HTERT RPE-1 (cell line): ENCODE results near the gene HTR1A.

Experiments used
- in situ Hi-C: fragments of 300-500 bp; cut with MboI; formaldehyde crosslinking; loops from 4 replicates; pipeline ENCODE4 v1.14.3; 2020; ENCODE audit warnings: low sequenced_read_pairs

HTR1A gene

GRCh38 chr5:63962279-63962678 lies at the start of gene HTR1A:
Gene HTR1A, minus strand, starts transcription at chr5:63962445. Its CDS starts 726 bp downstream, at chr5:63961719.
- in situ Hi-C loops, result no loop called here

- in situ Hi-C loops, result no loop called here
Measured at GRCh38 chr5:64003966-64004365, 41.7 kb upstream of the HTR1A start.

- in situ Hi-C loops, result no loop called here
Measured at GRCh38 chr5:64000096-64000495, 37.9 kb upstream of the HTR1A start.

GRCh38 chr5:63987053-63987452 lies 24.8 kb upstream of the HTR1A start:
- in situ Hi-C loops, result no loop called here

GRCh38 chr5:63981864-63982263 lies 19.6 kb upstream of the HTR1A start:
- in situ Hi-C loops, result no loop called here

- in situ Hi-C loops, result no loop called here
Measured at GRCh38 chr5:63963926-63964325, 1.7 kb upstream of the HTR1A start.

GRCh38 chr5:63963080-63963735 lies 963 bp upstream of the HTR1A start:
- in situ Hi-C loops, result no loop called here

GRCh38 chr5:63961598-63962161 lies 565 bp downstream of the HTR1A start:
- in situ Hi-C loops, result no loop called here

GRCh38 chr5:63961125-63961597 lies 1.1 kb downstream of the HTR1A start:
- in situ Hi-C loops, result no loop called here

- in situ Hi-C loops, result no loop called here
Measured at GRCh38 chr5:63960646-63961045, 1.6 kb downstream of the HTR1A start.

GRCh38 chr5:63959177-63959982 lies 2.9 kb downstream of the HTR1A start:
- in situ Hi-C loops, result no loop called here

- in situ Hi-C loops, result no loop called here
Measured at GRCh38 chr5:63958654-63959053, 3.6 kb downstream of the HTR1A start.

- in situ Hi-C loops, result no loop called here
Measured at GRCh38 chr5:63957617-63958016, 4.6 kb downstream of the HTR1A start.

GRCh38 chr5:63953217-63953616 lies 9.0 kb downstream of the HTR1A start:
- in situ Hi-C loops, result no loop called here

GRCh38 chr5:63935103-63935502 lies 27.1 kb downstream of the HTR1A start:
- in situ Hi-C loops, result no loop called here

- in situ Hi-C loops, result no loop called here
Measured at GRCh38 chr5:63931836-63932235, 30.4 kb downstream of the HTR1A start.

GRCh38 chr5:63928451-63928850 lies 33.8 kb downstream of the HTR1A start:
- in situ Hi-C loops, result no loop called here

GRCh38 chr5:63923914-63924313 lies 38.3 kb downstream of the HTR1A start:
- in situ Hi-C loops, result no loop called here

- in situ Hi-C loops, result no loop called here
Measured at GRCh38 chr5:63919763-63920478, 42.3 kb downstream of the HTR1A start.

- in situ Hi-C loops, result no loop called here
Measured at GRCh38 chr5:63916786-63917185, 45.5 kb downstream of the HTR1A start.

GRCh38 chr5:63911871-63912270 lies 50.4 kb downstream of the HTR1A start:
- in situ Hi-C loops, result no loop called here
